ENCODE data around the gene NUP62.

The NUP62 gene

GRCh38 chr19:49924004-49924880, 5.1 kb downstream of the NUP62 start:
- FAIRE-seq, result no peak

GRCh38 chr19:49923055-49924003, 6.0 kb downstream of the NUP62 start:
- no peak for FAIRE-seq

GRCh38 chr19:49921871-49922795, 7.2 kb downstream of the NUP62 start:
- FAIRE-seq, result no peak

GRCh38 chr19:49920624-49921363, 8.5 kb downstream of the NUP62 start:
- FAIRE-seq, result no peak

- FAIRE-seq, result no peak
Observed at GRCh38 chr19:49918089-49918488, 11.2 kb downstream of the NUP62 start.

- FAIRE-seq, result no peak
Observed at GRCh38 chr19:49916839-49917733, 12.2 kb downstream of the NUP62 start.

- no peak for FAIRE-seq
Observed at GRCh38 chr19:49915271-49915670, 14.0 kb downstream of the NUP62 start.

- FAIRE-seq, result no peak
Observed at GRCh38 chr19:49913720-49914119, 15.6 kb downstream of the NUP62 start.

GRCh38 chr19:49912965-49913685, 16.2 kb downstream of the NUP62 start:
- FAIRE-seq, result no peak

- no peak for FAIRE-seq
Observed at GRCh38 chr19:49911381-49912145, 17.7 kb downstream of the NUP62 start.

GRCh38 chr19:49910179-49910578, 19.1 kb downstream of the NUP62 start:
- FAIRE-seq, result no peak

GRCh38 chr19:49908480-49909420, 20.6 kb downstream of the NUP62 start:
- no peak for FAIRE-seq

GRCh38 chr19:49907745-49908446, 21.4 kb downstream of the NUP62 start:
- no peak for FAIRE-seq

- FAIRE-seq, result no peak
Observed at GRCh38 chr19:49906879-49907564, 22.3 kb downstream of the NUP62 start.

GRCh38 chr19:49904136-49904535, 25.2 kb downstream of the NUP62 start:
- FAIRE-seq, result no peak

GRCh38 chr19:49896863-49897621, 32.3 kb downstream of the NUP62 start, which contains the start of gene IL4I1:
TSS of gene IL4I1 (minus strand) at chr19:49896887. CDS start at chr19:49896160, 727 bp downstream.
- no peak for FAIRE-seq
